ENCODE results near the gene BCL2L12.
A peak's percentile ranks its signal among the peaks of the same experiment; 100 is the strongest.

BCL2L12 gene

DNA sequence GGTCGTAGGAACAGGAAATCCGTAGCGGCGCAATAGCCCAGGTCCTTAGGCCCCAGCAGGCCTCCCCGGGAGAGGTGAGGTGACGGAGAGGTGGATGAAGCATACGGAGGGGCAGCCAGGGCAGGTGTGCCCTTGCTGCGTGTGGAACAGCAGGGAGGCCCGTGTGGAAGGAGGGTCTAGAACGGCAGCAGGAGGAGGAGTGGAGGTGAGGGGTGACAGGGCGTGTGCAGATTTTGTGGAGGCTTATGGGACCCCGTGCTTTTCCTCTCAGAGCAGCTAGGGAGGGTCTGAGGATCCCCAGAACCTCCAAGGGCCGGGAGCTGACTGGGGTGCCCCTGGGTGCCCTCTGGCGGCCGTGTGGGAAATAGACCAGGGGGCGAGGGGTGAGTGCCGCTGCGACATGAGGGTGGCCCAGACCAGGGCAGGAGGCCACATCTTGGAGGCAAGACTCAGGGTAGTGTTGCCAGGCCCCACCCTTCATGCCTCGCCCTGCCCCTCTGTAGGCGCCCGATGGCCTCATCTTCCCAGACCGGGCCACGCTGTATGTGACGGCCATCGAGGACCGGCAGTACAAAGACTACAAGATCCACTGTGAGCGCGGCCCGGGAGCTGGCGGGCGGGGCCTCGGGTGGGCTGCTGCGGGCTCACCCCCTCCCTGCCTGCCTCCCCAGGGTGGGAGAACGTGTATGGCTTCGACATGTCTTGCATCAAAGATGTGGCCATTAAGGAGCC, 18.7 kb downstream of the BCL2L12 start:
- no peak for DNase-seq

DNA sequence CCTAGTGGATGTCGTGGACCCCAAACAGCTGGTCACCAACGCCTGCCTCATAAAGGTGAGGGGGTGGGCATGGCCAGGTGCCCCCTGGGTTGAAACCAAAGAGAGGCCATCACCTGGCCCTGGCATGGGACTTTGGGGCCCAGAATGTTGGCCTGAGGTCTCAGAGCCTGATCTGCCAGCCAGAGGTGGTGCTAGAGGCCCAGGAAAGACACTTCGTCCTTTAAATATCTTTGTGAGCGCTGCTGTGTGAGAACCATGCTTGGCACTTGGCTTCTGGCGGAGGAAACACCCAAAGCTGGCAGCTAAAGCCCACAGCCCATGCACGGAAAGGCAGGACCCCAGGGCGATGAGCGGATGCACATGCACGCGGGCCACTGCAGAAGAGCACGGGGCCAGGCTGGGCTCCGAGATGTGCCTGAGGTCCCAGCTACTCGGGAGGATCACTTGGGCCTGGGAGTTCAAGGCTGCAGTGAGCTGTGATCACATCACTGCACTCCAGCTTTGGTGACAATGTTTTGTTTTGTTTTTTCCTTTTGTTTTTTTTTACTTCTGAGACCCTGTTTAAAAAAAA, 19.3 kb downstream of the BCL2L12 start:
- no peak for DNase-seq

DNA sequence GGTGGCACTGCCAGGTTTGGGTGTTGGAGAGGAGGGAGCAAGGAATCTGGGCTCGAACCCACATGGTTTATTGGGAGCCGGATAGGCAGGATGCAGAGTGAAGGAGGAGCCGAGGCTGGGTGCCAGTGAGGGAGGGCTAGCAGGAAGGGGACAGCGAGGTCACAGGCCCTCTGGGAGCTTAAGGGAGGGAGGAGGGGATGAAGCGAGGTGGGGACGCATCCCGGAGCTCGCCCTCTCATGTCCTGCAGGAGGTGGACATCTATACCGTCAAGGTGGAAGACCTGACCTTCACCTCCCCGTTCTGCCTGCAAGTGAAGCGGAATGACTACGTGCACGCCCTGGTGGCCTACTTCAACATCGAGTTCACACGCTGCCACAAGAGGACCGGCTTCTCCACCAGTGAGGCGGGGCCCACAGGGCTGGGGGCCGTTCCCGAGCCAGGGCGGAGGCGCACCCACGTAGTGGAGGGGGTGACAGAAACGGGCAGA, 20.2 kb downstream of the BCL2L12 start:
- DNase-seq = no peak

DNA sequence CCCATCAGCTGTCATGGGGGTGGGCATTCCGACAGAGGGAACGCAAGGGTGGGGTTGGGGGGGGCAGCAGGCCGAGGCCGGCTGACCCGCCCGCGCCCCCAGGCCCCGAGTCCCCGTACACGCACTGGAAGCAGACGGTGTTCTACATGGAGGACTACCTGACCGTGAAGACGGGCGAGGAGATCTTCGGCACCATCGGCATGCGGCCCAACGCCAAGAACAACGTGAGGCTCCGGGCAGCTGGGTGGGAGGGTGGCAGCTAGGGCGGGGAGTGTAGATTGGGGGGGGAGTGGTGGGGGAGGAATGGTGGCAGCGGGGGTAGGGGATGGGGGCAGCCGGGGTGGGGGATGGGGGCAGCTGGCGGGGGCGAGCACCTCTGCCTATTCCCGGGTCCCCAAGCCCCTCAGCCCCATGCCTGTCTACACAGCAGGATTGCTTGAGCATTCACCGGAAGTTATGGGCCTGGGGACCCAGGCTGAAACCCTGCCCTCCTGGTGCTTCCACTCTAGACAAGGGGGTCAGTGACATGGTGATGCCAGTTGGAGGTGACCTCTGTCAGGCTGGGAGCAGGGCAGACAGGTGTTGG, 20.9 kb downstream of the BCL2L12 start:
- no peak for DNase-seq

DNA sequence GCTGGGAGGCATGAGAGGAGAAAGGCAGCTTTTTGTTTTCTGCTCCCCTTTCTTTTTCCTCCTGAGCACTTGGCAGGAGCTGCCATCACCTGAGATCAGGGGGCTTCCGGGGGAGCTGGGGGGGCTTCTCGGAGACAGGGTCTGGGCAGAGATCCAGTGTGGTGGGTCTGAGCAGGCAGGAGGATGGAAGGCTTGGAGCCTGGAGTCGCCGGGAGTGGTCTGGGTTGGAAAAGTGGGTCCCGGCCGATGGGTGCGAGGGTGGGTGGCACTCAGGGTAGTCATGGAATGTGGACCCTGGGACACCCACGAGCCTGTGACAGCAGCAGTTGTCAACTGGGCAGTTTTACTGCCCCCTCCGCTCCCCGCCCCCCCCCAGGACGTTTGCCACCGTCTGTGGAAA, 21.4 kb downstream of the BCL2L12 start:
- DNase-seq = peak in 1 of 51 donors; percentile 36

DNA sequence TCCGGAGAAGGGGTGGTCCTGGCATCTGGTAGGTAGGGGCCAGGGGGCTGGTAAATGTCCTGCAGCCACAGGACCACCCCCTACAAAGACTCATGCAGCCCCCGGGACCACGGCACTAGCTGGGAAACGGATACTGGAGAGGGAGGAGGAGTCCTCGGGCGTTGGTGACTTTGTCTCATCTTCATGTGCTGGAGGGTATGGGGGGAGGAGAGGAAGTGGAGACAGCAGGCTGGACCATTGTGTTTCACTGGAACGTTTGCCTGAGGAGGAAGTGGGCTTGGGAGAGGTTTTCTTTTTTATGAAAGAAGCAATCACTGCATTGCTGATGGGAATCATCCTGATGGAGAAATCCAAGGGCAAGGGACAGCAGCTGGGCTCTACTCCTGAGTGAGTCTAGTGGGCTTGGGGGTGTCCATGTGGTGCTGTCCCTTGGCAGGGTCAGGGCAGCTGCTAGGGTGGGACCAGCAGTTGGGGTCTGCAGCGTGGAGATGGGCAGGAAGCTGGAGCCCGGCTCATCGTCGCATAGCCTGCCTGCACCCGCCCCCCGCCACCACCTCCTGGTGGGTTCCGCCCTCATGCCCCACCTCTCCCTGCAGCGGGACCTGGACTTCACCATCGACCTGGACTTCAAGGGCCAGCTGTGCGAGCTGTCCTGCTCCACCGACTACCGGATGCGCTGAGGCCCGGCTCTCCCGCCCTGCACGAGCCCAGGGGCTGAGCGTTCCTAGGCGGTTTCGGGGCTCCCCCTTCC, 22.0 kb downstream of the BCL2L12 start:
- no peak for DNase-seq

DNA sequence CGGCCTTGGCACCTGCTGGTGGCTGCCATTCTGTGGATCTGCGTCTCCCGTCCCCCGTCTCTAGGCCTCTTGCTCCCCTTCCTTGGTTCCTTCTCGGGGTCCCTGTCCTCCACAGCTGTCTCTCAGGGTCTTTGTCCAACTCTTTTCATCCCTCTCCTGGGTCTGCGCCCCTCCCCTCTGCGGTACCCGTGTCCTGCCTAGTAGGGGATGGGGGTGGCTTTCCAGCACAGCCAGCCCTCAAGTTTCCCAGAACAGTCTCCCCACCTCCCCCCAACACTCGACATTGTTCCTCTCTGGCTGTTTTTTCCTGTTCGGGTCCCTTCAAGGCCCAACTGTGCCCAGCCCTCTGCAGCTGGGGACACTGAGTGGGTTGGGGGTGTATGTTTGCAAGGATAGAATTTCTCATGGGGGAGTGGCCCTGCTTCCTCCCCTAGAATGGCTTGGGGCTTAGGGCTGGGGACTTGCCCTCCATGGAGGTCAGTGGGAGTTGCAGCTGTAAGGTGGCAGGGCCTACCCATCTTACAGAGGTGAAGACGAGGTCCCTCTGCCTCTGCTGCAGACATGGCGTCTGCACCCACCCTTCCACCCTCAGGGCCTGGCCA, 22.9 kb downstream of the BCL2L12 start:
- no peak for DNase-seq

DNA sequence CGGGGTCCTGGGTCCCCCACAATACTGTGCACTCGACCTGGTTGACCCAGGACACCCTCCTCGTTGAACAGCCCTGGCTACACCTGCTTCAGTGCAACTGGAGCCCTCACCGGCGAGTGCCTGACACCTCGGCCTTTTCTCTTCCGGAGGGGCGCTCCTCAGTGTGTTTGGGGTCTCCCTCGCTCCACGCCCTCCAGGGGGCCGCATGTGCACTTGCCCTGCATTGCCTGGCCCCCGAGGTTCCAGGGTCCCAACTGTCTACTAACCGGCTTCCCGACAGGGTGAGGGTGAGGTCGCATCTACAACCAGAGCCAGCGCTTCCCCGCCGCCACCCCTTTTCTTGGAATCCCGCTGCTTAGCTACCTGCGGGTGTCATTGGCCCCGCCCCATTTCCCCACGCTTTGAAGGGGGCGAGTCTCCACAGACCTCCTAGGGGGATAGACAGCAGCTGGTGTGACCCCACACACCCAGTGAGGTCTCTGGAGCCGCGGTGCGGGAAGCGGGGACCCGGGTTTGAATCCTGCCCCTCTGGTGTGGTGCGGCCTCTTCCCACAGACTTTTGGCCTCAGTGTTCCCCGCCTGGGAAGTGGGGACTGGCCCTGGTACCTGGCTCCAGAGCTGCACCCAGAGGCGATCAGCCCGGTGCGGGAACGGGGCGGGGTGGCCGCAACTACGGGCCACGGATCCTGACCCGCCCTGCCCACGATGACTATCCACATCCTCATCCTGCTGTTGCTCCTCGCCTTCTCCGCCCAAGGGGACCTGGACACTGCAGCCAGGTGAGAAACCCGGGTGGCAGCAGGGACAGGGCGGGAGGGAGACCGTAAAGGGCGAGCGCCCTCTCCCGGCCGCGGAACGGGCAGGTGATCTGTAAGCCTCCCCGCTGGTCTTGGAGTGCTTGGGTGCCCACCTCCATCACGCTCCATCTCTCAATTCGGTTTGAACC, 23.7 kb downstream of the BCL2L12 start, which contains the start of gene ADM5:
ADM5 (plus strand) TSS at position 462 of the 946 bp plus-strand sequence; CDS start at position 706, 244 bp downstream.
- peak in 32 of 51 donors; percentile 4 to 67 (median 35) for DNase-seq

DNA sequence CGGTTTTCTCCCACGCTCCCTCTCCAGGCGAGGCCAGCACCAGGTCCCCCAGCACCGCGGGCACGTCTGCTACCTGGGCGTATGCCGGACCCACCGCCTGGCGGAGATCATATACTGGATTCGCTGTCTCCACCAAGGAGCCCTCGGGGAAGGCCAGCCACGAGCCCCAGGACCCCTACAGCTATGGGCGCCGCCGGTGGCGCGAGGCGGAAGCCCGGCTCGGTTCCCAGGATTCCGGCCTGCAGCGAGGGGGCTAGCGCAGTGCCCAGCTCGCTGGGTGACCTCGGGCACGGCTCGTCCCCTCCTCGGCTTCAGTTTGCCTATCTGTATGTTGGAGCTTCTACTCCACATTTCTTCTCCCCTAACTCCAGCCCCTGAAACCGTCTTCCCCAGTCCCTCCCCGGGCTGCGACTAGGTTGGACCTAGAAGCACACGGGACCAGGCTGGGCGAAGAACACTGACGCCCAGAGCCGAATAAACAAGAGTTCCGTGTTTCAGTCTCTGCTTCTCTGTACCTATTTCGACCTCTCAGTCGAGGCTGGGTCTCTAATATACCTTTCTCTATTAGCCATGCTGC, 24.4 kb downstream of the BCL2L12 start:
- peak in 7 of 51 donors; percentile 11 to 48 (median 32) for DNase-seq

DNA sequence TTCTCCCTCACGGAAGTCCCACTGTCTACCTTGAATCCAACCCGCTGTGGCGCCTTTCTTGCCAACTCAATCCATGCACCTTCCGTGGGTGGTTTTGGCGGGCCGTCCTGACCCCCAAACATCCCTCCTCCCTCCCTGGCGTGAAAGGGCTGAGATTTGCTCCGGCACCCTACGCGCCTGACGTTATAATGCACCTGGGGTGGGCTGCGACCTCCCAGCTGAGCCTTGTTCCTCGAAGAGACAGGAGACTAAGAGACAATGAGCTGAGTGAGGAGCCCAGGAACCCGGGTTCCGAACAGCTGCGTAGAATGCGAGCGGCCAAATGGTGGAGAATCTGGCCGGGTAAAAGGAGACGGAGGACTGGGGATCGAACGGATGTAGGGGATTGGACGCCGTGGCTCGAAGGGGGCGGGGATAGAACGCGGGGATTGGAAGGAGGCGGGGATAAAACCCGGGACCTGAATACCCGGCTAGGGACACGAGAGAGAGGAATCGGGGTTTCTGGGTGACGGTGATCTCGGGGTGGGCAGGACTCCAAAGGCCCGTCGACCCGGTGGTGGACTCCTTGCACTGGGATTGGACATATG, 25.0 kb downstream of the BCL2L12 start, which contains the start of gene CPT1C:
CPT1C (plus strand) TSS at position 461 of the 587 bp plus-strand sequence. CDS start 1,137 bp downstream, outside the sequence.
- DNase-seq = peak in 50 of 51 donors; percentile 17 to 90 (median 75)

DNA sequence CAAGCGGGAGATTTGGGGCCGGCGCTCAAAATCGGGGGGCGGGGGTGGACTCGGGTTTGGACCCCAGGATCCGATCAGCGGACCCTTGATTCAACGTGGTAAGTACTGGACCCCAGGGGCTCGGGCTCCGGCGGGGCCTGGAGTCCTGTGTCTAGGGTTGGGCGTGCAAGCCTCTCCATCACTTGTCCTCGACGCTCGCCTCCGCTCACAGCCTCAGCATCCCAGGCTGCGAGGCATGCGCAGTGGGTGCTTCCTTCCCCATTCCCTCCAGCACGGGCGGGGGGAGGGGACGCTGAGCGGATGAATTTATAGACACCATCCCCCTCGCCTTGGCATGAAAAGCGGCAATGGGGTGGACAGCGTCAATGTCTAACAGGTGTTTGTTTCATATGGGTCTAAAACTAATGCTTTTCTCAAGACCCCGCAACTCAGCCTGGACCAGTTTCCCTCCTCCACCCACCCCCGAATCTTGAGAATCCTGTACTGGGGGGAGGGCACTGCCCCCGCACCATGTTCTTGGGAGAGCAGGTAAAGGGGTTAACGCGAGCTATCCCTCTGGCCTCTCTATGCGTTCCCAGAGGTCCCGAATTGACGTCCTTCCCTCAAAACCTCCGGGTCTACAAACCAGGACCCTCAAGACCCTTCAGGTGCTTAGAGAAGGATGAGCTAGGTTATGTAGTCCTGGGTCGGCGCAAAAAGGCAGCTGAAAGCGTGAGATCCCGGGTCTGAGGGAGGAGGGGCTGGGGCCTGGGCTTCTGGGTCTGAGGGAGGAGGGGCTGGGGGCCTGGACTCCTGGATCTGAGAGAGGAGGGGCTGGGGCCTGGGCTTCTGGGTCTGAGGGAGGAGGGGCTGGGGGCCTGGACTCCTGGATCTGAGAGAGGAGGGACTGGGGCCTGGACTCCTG, 25.8 kb downstream of the BCL2L12 start:
- DNase-seq = peak in 49 of 51 donors; percentile 8 to 88 (median 62)

DNA sequence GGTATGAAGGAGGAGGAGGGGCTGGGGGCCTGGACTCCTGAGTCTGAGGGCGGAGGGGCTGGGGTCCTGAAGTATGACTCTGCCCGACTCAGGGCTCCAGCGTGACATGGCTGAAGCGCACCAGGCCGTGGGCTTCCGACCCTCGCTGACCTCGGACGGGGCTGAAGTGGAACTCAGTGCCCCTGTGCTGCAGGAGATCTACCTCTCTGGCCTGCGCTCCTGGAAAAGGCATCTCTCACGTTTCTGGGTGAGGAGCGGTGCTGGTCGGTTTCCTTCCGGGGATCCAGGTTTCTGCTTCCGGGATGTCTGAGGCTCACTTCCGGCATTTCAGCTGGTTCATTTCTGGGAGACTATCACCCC, 26.4 kb downstream of the BCL2L12 start:
- DNase-seq = peak in 17 of 51 donors; percentile 4 to 43 (median 26)

DNA sequence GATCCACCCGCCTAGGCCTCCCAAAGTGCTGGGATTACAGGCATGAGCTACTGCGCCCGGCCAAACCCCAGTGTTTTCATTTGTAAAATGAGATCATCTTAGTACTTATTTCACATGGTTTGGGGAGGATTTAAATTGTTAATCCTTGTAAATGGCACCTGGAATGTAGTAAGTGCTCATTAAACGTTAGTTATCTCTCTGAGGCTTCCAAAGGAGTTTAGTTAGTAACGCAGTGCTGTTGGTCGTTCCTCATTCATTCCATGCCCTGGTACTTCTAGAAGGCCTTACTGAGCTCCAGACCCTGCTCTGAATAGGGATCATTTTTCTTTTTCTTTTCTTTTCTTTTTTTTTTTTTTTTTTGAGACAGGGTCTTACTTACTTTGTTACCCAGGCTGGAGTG, 30.4 kb downstream of the BCL2L12 start:
- DNase-seq = no peak

DNA sequence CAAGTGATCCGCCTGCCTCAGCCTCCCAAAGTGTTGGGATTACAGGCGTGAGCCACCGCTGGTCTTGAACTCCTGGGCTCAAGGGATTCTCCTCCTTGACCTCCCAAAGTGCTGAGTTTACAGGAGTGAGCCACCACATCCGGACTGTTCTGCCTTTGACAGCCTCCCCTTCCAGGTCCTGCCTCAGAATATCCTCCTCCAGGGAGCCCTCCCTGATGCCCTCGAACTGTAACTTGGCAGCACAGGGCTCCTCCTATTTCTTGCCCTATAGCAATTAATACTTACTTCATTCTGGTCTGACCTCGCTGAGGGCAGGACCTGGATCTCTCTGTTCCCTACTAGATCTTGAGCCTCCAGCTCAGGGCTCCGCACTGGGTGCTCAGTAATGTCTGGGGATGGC, 31.1 kb downstream of the BCL2L12 start:
- no peak for DNase-seq

DNA sequence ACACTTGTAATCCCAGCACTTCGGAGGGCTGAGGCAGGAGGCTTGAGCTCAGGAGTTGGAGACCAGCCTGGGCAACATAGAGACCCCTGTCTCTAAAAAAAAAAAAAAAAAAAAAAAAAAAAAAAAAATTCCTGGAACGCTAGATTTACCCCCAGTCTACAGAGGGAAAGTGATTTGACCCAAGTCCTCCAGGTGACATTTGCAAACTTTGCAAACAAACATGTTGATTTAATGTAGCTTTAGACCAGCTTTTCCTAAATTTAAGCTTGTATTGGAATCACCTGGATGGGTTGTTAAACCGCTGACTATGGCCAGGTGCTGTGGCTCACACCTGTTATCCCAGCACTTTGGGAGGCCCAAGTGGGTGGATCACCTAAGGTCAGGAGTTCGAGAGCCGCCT, 33.6 kb downstream of the BCL2L12 start:
- DNase-seq = no peak

DNA sequence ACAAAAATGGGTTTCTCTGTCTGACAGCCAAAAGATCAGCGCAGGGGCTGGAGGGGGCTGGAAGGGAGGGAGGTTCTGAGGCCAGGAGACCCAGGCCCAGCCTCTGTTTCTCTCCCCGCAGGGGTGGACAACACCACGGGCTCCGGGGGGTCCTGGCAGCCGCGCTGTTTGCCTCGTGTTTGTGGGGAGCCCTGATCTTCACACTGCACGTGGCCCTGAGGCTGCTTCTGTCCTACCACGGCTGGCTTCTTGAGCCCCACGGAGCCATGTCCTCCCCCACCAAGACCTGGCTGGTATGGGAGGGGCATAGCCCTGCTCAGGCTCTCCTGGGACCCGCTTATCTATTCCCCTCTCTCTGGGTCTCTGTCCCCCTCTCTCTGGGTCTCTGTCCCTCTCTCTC, 34.8 kb downstream of the BCL2L12 start:
- DNase-seq = no peak

DNA sequence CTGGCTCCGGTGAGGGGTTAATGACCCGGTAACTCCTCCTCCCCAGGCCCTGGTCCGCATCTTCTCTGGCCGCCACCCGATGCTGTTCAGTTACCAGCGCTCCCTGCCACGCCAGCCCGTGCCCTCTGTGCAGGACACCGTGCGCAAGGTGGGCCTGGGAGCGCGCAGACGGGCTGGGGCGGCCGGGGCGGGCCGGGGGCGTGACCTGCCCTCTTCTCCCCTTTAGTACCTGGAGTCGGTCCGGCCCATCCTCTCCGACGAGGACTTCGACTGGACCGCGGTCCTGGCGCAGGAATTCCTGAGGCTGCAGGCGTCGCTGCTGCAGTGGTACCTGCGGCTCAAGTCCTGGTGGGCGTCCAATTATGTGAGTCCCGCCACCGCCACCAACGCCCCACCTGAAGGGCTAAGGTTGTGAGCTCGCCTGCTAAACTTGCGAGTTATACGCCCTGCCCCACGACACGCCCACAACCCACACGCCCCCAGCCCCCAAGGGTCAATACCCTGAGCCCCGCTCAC, 35.6 kb downstream of the BCL2L12 start:
- DNase-seq = no peak

All from hypothalamus (tissue), 51 donors.